Liver (tissue), 3 donors: ENCODE data around the gene SH3BGRL3.

ENCODE experiments used
- FOXA1 ChIP-seq: IDR thresholded peaks from 2 replicates; pipeline ENCODE4 v1.6.1; 2016; ENCODE audit warnings: antibody characterized with exemption
- GABPA ChIP-seq, 2 donors: IDR thresholded peaks in 1 of 2; conservative IDR thresholded peaks in 1 of 2; 2 replicates each; pipeline ENCODE4 v1.6.1; 2016; ENCODE audit warnings: antibody characterized with exemption in 2 of 2, mild to moderate bottlenecking in 1 of 2, moderate library complexity in 1 of 2
- JUND ChIP-seq, 2 donors: IDR thresholded peaks; 2 replicates each; pipeline ENCODE4 v1.6.1; 2016; ENCODE audit warnings: antibody characterized with exemption in 2 of 2
- NR2F2 ChIP-seq: IDR thresholded peaks from 2 replicates; pipeline ENCODE4 v1.6.1; 2016; ENCODE audit warnings: antibody characterized with exemption
- RXRA ChIP-seq, 2 donors: IDR thresholded peaks; 2 replicates each; pipeline ENCODE4 v1.6.1; 2017 to 2018; ENCODE audit warnings: antibody characterized with exemption in 2 of 2, mild to moderate bottlenecking in 1 of 2
- SP1 ChIP-seq: IDR thresholded peaks from 2 replicates; pipeline ENCODE4 v1.6.1; 2018; ENCODE audit warnings: antibody characterized with exemption, mild to moderate bottlenecking
- TAF1 ChIP-seq: conservative IDR thresholded peaks from 2 replicates; pipeline ENCODE4 v1.6.1; 2016; ENCODE audit warnings: antibody characterized with exemption, mild to moderate bottlenecking
- TF ChIP-seq, protein P1 (sequence below): fragments of 150-350 bp; IDR thresholded peaks from 2 replicates; pipeline ENCODE4 v1.5.1; 2017; ENCODE audit warnings: improper control_type of control experiment, low read depth, low read length; ENCODE audit not compliant: missing input control
- TF ChIP-seq, protein P2 (sequence below): IDR thresholded peaks from 2 replicates; pipeline ENCODE4 v1.6.1; 2016; ENCODE audit warnings: antibody characterized with exemption, mild to moderate bottlenecking
- TF ChIP-seq, protein P3 (sequence below): IDR thresholded peaks from 2 replicates; pipeline ENCODE4 v1.6.1; 2016; ENCODE audit warnings: antibody characterized with exemption
- TF ChIP-seq, protein P4 (sequence below): IDR thresholded peaks from 2 replicates; pipeline ENCODE4 v1.6.1; 2016; ENCODE audit warnings: antibody characterized with exemption
- TF ChIP-seq, protein P5 (sequence below): IDR thresholded peaks from 2 replicates; pipeline ENCODE4 v1.6.1; 2016; ENCODE audit warnings: antibody characterized with exemption
- donor health status: healthy.
- donor health status: healthy.

DNA sequence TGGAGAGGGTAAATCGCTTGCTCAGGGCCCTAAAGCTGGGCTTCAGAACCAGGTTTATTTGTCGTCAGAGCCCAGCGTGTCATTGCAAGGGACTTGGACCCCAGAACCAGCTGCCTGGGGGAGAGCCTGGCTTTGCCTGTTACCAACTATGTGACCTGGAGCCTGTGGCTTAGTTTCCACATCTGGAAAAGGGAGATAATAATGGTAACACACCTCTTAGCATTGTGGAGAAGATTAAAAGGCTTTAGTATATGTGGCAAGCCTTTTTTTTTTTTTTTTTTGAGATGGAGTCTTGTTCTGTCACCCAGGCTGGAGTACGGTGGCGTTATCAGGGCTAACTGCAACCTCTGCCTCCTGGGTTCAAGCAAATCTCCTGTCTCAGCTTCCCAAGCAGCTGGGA lies 50.4 kb downstream of the SH3BGRL3 start:
- TF ChIP-seq, protein P1, sequence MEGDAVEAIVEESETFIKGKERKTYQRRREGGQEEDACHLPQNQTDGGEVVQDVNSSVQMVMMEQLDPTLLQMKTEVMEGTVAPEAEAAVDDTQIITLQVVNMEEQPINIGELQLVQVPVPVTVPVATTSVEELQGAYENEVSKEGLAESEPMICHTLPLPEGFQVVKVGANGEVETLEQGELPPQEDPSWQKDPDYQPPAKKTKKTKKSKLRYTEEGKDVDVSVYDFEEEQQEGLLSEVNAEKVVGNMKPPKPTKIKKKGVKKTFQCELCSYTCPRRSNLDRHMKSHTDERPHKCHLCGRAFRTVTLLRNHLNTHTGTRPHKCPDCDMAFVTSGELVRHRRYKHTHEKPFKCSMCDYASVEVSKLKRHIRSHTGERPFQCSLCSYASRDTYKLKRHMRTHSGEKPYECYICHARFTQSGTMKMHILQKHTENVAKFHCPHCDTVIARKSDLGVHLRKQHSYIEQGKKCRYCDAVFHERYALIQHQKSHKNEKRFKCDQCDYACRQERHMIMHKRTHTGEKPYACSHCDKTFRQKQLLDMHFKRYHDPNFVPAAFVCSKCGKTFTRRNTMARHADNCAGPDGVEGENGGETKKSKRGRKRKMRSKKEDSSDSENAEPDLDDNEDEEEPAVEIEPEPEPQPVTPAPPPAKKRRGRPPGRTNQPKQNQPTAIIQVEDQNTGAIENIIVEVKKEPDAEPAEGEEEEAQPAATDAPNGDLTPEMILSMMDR: no peak
- TF ChIP-seq TAF1 (no peak), JUND (IDR thresholded peaks at IDR 0.05) (no peak), GABPA (IDR thresholded peaks at IDR 0.05 in 1 of 2, conservative IDR thresholded peaks at IDR 0.05 in 1 of 2) (no peak), SP1 (no peak), RXRA (IDR thresholded peaks at IDR 0.05) (no peak), FOXA1 (no peak), NR2F2 (no peak)
- TF ChIP-seq, protein P2, sequence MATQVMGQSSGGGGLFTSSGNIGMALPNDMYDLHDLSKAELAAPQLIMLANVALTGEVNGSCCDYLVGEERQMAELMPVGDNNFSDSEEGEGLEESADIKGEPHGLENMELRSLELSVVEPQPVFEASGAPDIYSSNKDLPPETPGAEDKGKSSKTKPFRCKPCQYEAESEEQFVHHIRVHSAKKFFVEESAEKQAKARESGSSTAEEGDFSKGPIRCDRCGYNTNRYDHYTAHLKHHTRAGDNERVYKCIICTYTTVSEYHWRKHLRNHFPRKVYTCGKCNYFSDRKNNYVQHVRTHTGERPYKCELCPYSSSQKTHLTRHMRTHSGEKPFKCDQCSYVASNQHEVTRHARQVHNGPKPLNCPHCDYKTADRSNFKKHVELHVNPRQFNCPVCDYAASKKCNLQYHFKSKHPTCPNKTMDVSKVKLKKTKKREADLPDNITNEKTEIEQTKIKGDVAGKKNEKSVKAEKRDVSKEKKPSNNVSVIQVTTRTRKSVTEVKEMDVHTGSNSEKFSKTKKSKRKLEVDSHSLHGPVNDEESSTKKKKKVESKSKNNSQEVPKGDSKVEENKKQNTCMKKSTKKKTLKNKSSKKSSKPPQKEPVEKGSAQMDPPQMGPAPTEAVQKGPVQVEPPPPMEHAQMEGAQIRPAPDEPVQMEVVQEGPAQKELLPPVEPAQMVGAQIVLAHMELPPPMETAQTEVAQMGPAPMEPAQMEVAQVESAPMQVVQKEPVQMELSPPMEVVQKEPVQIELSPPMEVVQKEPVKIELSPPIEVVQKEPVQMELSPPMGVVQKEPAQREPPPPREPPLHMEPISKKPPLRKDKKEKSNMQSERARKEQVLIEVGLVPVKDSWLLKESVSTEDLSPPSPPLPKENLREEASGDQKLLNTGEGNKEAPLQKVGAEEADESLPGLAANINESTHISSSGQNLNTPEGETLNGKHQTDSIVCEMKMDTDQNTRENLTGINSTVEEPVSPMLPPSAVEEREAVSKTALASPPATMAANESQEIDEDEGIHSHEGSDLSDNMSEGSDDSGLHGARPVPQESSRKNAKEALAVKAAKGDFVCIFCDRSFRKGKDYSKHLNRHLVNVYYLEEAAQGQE: no peak
- TF ChIP-seq, protein P3, sequence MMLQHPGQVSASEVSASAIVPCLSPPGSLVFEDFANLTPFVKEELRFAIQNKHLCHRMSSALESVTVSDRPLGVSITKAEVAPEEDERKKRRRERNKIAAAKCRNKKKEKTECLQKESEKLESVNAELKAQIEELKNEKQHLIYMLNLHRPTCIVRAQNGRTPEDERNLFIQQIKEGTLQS: no peak
- TF ChIP-seq, protein P4, sequence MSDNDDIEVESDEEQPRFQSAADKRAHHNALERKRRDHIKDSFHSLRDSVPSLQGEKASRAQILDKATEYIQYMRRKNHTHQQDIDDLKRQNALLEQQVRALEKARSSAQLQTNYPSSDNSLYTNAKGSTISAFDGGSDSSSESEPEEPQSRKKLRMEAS: no peak
- TF ChIP-seq, protein P5, sequence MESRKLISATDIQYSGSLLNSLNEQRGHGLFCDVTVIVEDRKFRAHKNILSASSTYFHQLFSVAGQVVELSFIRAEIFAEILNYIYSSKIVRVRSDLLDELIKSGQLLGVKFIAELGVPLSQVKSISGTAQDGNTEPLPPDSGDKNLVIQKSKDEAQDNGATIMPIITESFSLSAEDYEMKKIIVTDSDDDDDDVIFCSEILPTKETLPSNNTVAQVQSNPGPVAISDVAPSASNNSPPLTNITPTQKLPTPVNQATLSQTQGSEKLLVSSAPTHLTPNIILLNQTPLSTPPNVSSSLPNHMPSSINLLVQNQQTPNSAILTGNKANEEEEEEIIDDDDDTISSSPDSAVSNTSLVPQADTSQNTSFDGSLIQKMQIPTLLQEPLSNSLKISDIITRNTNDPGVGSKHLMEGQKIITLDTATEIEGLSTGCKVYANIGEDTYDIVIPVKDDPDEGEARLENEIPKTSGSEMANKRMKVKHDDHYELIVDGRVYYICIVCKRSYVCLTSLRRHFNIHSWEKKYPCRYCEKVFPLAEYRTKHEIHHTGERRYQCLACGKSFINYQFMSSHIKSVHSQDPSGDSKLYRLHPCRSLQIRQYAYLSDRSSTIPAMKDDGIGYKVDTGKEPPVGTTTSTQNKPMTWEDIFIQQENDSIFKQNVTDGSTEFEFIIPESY: no peak
